DND-41 (cell line): ENCODE results near the gene MCM9.
A peak's percentile ranks its signal among the peaks of the same experiment; 100 is the strongest.

Experiments used
- ATAC-seq: fragments of 200-7000 bp; cut with Tn5 transposase; 3 replicates; pipeline ENCODE4 v1.9.1; 2021; ENCODE audit warnings: low read depth; ENCODE audit not compliant: insufficient read depth
- DNase-seq: peaks from one replicate; pipeline ENCODE4 v3.0.0-alpha.2; 2020
- H2AFZ ChIP-seq: 2 replicates; pipeline ENCODE4 v1.6.0; 2012; ENCODE audit warnings: low read depth, low read length
- H3K27ac ChIP-seq: 2 replicates; pipeline ENCODE4 v1.5.1; 2012; ENCODE audit warnings: low read length, inconsistent platforms
- H3K27me3 ChIP-seq: fragments of 200-600 bp; sonication (generic); 2 replicates; pipeline ENCODE4 v1.6.0; 2012; ENCODE audit warnings: low read length, mild to moderate bottlenecking, inconsistent platforms; ENCODE audit not compliant: insufficient read depth, poor library complexity
- H3K36me3 ChIP-seq: 2 replicates; pipeline ENCODE4 v1.5.1; 2012; ENCODE audit warnings: low read length, inconsistent platforms; ENCODE audit not compliant: insufficient read depth
- H3K4me1 ChIP-seq: 2 replicates; pipeline ENCODE4 v1.5.1; 2012; ENCODE audit warnings: mild to moderate bottlenecking, low read length; ENCODE audit not compliant: insufficient read depth
- H3K4me2 ChIP-seq: 2 replicates; pipeline ENCODE4 v1.6.0; 2012; ENCODE audit warnings: mild to moderate bottlenecking, moderate library complexity, low read length, inconsistent platforms; ENCODE audit not compliant: insufficient read depth
- H3K4me3 ChIP-seq, 2 experiments: fragments of 200-600 bp in 1 of 2; shearing (Covaris generic) in 1 of 2; 2 replicates each; pipeline ENCODE4 v1.5.1; 2012 to 2016; ENCODE audit warnings: inconsistent platforms in 2 of 2, low read length in 2 of 2, mild to moderate bottlenecking in 2 of 2, low read depth in 1 of 2, moderate library complexity in 1 of 2
- H3K79me2 ChIP-seq: 2 replicates; pipeline ENCODE4 v1.6.0; 2012; ENCODE audit warnings: low read length, inconsistent platforms; ENCODE audit not compliant: insufficient read depth
- H3K9ac ChIP-seq: 2 replicates; pipeline ENCODE4 v1.6.0; 2012; ENCODE audit warnings: low read depth, mild to moderate bottlenecking, inconsistent platforms, low read length, moderate library complexity
- H3K9me3 ChIP-seq: 2 replicates; pipeline ENCODE4 v1.5.1; 2012; ENCODE audit warnings: low read length, moderate library complexity, mild to moderate bottlenecking, inconsistent platforms; ENCODE audit not compliant: insufficient read depth, severe bottlenecking
- H4K20me1 ChIP-seq: 2 replicates; pipeline ENCODE4 v1.6.0; 2012; ENCODE audit warnings: low read length; ENCODE audit not compliant: insufficient read depth
- EZH2 ChIP-seq: IDR thresholded peaks from 3 replicates; pipeline ENCODE4 v1.6.1; 2012; ENCODE audit warnings: borderline replicate concordance, low read depth, mild to moderate bottlenecking, moderate library complexity, low read length, inconsistent platforms; ENCODE audit not compliant: severe bottlenecking
- TF ChIP-seq, protein P1 (sequence below): IDR thresholded peaks from 2 replicates; pipeline ENCODE4 v1.5.1; 2012; ENCODE audit warnings: borderline replicate concordance, low read length, moderate library complexity, mild to moderate bottlenecking; ENCODE audit not compliant: poor library complexity, severe bottlenecking; ENCODE audit errors: extremely low read depth

Gene MCM9

DNA sequence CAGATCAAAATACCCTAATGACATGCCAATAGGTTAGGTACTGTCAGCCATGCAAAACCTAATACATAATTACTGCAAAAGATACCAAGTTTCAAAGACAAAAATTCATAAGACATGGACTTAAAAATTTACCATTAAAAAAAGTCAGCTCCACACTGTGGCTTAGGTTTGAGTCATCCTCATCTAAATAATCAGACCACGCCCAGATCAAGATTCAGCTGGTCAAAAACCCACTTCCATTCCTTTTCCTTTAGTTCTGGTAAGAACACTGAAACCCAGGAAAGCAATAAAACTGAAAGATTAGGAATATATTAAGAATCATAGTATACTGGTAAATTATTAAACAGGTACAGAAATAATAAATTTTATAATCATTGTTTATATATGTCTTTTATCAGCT, 122.0 kb downstream of the MCM9 start:
- DNase-seq (no peak), ATAC-seq (no peak)
- Histone ChIP-seq H3K27me3 (no peaks in the 10 kb centered on the region), H3K36me3 (peaks cover 19% of the 10 kb centered on the region; the same call in 1 of the 2 replicates), H4K20me1 (no peaks in the 10 kb centered on the region), H2AFZ (no peak overlapping the region), H3K9ac (no peak overlapping the region), H3K79me2 (no peaks in the 10 kb centered on the region), H3K9me3 (no peaks in the 10 kb centered on the region), H3K4me3 (no peak overlapping the region), H3K4me2 (no peak overlapping the region), H3K4me1 (peaks cover 24% of the 10 kb centered on the region), H3K27ac (no peak overlapping the region)
- TF ChIP-seq, protein P1, sequence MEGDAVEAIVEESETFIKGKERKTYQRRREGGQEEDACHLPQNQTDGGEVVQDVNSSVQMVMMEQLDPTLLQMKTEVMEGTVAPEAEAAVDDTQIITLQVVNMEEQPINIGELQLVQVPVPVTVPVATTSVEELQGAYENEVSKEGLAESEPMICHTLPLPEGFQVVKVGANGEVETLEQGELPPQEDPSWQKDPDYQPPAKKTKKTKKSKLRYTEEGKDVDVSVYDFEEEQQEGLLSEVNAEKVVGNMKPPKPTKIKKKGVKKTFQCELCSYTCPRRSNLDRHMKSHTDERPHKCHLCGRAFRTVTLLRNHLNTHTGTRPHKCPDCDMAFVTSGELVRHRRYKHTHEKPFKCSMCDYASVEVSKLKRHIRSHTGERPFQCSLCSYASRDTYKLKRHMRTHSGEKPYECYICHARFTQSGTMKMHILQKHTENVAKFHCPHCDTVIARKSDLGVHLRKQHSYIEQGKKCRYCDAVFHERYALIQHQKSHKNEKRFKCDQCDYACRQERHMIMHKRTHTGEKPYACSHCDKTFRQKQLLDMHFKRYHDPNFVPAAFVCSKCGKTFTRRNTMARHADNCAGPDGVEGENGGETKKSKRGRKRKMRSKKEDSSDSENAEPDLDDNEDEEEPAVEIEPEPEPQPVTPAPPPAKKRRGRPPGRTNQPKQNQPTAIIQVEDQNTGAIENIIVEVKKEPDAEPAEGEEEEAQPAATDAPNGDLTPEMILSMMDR = no peak
- TF ChIP-seq EZH2 = no peak

DNA sequence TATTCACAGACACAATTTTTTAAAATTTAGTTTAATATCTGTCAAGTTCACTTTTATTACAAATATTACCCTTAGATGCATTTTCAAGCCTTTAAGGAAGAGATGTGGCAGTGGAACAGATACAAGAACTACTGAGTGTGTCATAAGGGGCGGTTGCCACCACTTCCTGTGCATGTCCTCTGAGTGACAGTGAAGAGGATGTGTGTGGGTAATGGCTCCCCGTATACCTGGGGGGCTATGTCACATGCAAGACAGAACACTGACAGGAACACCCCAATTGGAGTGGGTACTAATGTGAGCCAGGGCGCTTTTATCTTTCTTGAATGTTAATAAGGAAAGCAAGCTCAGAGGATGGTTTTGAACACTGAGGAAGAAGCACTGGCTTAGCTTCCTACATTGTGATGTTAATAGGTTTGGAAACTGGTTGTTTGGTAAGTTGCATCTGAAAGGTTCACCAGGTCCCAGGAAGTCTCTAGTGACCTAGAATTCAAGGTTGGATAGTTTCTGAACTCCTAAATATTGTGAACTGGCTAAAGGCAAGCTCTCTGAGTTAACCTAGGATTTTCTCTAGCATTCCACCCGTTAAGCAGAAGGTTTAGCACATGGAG, 124.4 kb downstream of the MCM9 start:
- Histone ChIP-seq H2AFZ (peak overlapping the region; percentile 78), H3K4me2 (peak overlapping the region; percentile 57), H3K4me1 (peaks cover 24% of the 10 kb centered on the region), H3K79me2 (no peaks in the 10 kb centered on the region), H3K36me3 (peaks cover 13% of the 10 kb centered on the region; the same call in 1 of the 2 replicates), H3K9me3 (no peaks in the 10 kb centered on the region), H4K20me1 (no peaks in the 10 kb centered on the region), H3K9ac (peak overlapping the region; percentile 34), H3K27ac (peak overlapping the region; percentile 78), H3K4me3 (peak overlapping the region in 1 of 2 experiments; percentile 21; a peak in 2 of 4 replicates), H3K27me3 (no peaks in the 10 kb centered on the region)
- peak; percentile 99 for ATAC-seq
- DNase-seq = peak; percentile 90
- TF ChIP-seq, protein P1 = no peak
- no peak for TF ChIP-seq EZH2

DNA sequence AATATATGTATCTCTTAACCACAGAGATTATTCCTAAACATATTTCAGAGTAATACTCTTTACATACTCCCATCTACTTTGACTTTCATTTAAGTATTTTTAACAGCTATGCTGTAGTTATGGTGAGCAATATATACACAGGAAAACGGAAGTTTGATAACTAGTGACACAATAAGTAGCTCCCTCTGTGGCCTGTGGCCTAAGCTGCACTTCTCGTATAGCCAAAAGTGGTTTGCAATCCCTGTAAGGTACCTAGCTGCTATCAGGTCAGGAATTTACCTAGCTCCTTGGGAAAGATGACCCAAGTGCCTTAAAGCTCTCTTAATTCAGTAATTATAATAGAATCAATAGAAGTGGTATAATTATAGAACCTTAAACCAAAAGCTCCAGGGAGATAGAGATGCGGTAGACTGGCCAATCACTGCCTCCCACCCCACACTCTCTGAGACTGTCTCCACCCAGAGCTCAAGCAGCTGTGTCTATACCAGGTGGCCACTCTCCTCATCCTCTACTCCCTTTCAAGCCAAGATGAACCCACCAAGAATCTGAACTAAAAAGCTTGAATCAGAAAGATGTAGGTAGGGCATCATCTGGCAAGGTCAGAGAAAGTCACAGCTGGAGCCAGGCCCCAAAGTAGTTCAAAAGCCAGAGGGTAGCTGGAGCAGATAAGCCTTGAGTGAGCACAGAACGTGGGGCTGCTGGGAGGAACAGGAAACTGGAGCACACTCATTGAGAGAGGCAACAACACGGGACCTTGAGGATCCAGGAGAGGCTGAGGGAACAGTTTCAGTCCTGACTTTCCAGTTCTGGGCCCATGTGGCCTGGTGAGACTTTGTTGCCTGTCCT, 125.9 kb downstream of the MCM9 start:
- Histone ChIP-seq H4K20me1 (no peaks in the 10 kb centered on the region), H3K79me2 (no peaks in the 10 kb centered on the region), H3K27me3 (no peaks in the 10 kb centered on the region), H3K9me3 (no peaks in the 10 kb centered on the region), H3K4me1 (peaks cover 24% of the 10 kb centered on the region), H3K27ac (peak overlapping the region; percentile 78), H3K4me2 (no peak overlapping the region), H3K9ac (0 out of 2 replicates have a peak overlapping the region, but pooled peaks have one; percentile 34), H3K4me3 (no peak overlapping the region), H3K36me3 (peaks cover 6% of the 10 kb centered on the region; the same call in 1 of the 2 replicates), H2AFZ (peak overlapping the region; percentile 46; the same call in 1 of the 2 replicates)
- ATAC-seq (peak; percentile 34), DNase-seq (peak; percentile 46)
- TF ChIP-seq, protein P1 = no peak
- TF ChIP-seq EZH2 = no peak
